Tibial nerve (tissue), 4 donors: Measurements from ENCODE around the gene SPACA4. TPM values are rescaled to one million over a fixed set of nuclear protein-coding genes. Genes with fewer than 3 reads are reported as not detected.

Source experiments
- DNase-seq, 2 donors: peaks; one replicate each; pipeline ENCODE4 v3.0.0-alpha.2; 2019; ENCODE audit warnings: low spot score in 2 of 2
- H3K27ac ChIP-seq, 4 donors: fragments of 200-600 bp; sonication (generic) in 3 of 4; one replicate each; pipeline ENCODE4 v1.5.1; 2017 to 2019; ENCODE audit warnings: mild to moderate bottlenecking in 1 of 4
- H3K27me3 ChIP-seq, 2 donors: fragments of 200-600 bp; sonication (generic) in 1 of 2; one replicate each; pipeline versions ENCODE4 v1.5.1 to v1.6.0; 2017 to 2019
- H3K36me3 ChIP-seq, 3 donors: fragments of 200-600 bp; sonication (generic); one replicate each; pipeline ENCODE4 v1.5.1; 2018 to 2019
- H3K4me1 ChIP-seq, 4 donors: fragments of 200-600 bp; sonication (generic) in 3 of 4; one replicate each; pipeline ENCODE4 v1.5.1; 2017 to 2019
- H3K4me3 ChIP-seq, 4 donors: fragments of 200-600 bp; sonication (generic) in 3 of 4; one replicate each; pipeline ENCODE4 v1.5.1; 2017 to 2019; ENCODE audit warnings: mild to moderate bottlenecking in 1 of 4, moderate library complexity in 1 of 4
- H3K9me3 ChIP-seq, 4 donors: fragments of 200-600 bp; sonication (generic) in 3 of 4; one replicate each; pipeline ENCODE4 v1.5.1; 2017 to 2019
- CTCF ChIP-seq, 5 experiments: fragments of 200-600 bp in 3 of 5; fragments of 450-650 bp in 2 of 5; sonication (generic) in 3 of 5; IDR thresholded peaks; one replicate each; pipeline ENCODE4 v1.5.1; 2016 to 2019; ENCODE audit warnings: antibody characterized with exemption in 5 of 5, mild to moderate bottlenecking in 3 of 5, moderate library complexity in 2 of 5
- EP300 ChIP-seq, 2 donors: sonication (generic); formaldehyde crosslinking; IDR thresholded peaks; one replicate each; pipeline ENCODE4 v1.6.1; 2017; ENCODE audit warnings: antibody characterized with exemption in 2 of 2, mild to moderate bottlenecking in 1 of 2
- POLR2A ChIP-seq, 2 donors: fragments of 450-650 bp; IDR thresholded peaks; one replicate each; pipeline ENCODE4 v1.6.1; 2017; ENCODE audit warnings: antibody characterized with exemption in 2 of 2, mild to moderate bottlenecking in 2 of 2, moderate library complexity in 2 of 2
- WGBS, 2 donors: methylation state at CpG; one replicate each; pipeline ENCODE4 v1.1.5; 2018; 5-methylcytosine and 5-hydroxymethylcytosine counted together
- total RNA-seq, 4 donors: library from RNA; depleted of rRNA; stranded (reverse); fragments of >200 nt; gene quantifications; one replicate each; pipeline ENCODE4 v1.1.0, GENCODE V29; 2016

SPACA4 gene
- total RNA-seq, 4 donors from 2014 or later = not detected

- H3K36me3 ChIP-seq = peaks cover 0 to 14% (median 0%) of the 10 kb centered on the region in 3 donors
- H3K9me3 ChIP-seq = no peaks in the 10 kb centered on the region
- H3K27me3 ChIP-seq = no peaks in the 10 kb centered on the region
- TF ChIP-seq CTCF (IDR thresholded peaks at IDR 0.05) = no peak
- TF ChIP-seq POLR2A (IDR thresholded peaks at IDR 0.05) = no peak
- TF ChIP-seq EP300 (IDR thresholded peaks at IDR 0.05) = no peak
- DNase-seq = no peak
- H3K27ac ChIP-seq = peak overlapping the region; percentile 94 to 99 (median 99)
- peaks cover 0 to 65% (median 40%) of the 10 kb centered on the region in 4 donors for H3K4me1 ChIP-seq
- WGBS, 2 donors = 4 to 5% methylated on average over 30 to 35 of the region's 35 CpGs
- H3K4me3 ChIP-seq = peak overlapping the region; percentile 32 to 85 (median 60)
These were observed 29.7 kb downstream of the SPACA4 start for GRCh38 chr19:48635966-48636858.

- no peak for DNase-seq
- TF ChIP-seq EP300 (IDR thresholded peaks at IDR 0.05) (no peak), CTCF (IDR thresholded peaks at IDR 0.05) (peak in 3 of 5 experiments; percentile 17 to 27 (median 19))
These were observed 30.4 kb downstream of the SPACA4 start, which contains the start of gene DBP for GRCh38 chr19:48636859-48637448. DBP (minus strand) TSS chr19:48637379; CDS start chr19:48636994, 385 bp downstream.

GRCh38 chr19:48637449-48637947, 31.0 kb downstream of the SPACA4 start:
- H3K9me3 ChIP-seq = no peaks in the 10 kb centered on the region
- WGBS, 2 donors = 0% methylated on average over 34 to 36 of the region's 38 CpGs
- peak; percentile 99 for DNase-seq
- peak overlapping the region; percentile 94 to 99 (median 99) for H3K27ac ChIP-seq
- peak; percentile 21 to 72 for TF ChIP-seq POLR2A (IDR thresholded peaks at IDR 0.05)
- peak; percentile 28 to 91 for TF ChIP-seq EP300 (IDR thresholded peaks at IDR 0.05)
- peak in 1 of 5 experiments; percentile 42 for TF ChIP-seq CTCF (IDR thresholded peaks at IDR 0.05)
- H3K4me1 ChIP-seq = peaks cover 0 to 55% (median 39%) of the 10 kb centered on the region in 4 donors
- peak overlapping the region; percentile 49 to 85 (median 64) for H3K4me3 ChIP-seq
- no peaks in the 10 kb centered on the region for H3K27me3 ChIP-seq
- peaks cover 0 to 2% (median 0%) of the 10 kb centered on the region in 3 donors for H3K36me3 ChIP-seq

More at GRCh38 chr19:48636859-48637448, 30.4 kb downstream of the SPACA4 start, which contains the start of gene DBP:
- Histone ChIP-seq H3K4me1 (peaks cover 0 to 59% (median 40%) of the 10 kb centered on the region in 4 donors), H3K4me3 (peak within 1 kb of the TSS; percentile 49 to 85 (median 64)), H3K9me3 (no peaks in the 10 kb centered on the region), H3K36me3 (peaks cover 0 to 7% (median 0%) of the 10 kb centered on the region in 3 donors), H3K27me3 (no peaks in the 10 kb centered on the region), H3K27ac (peak within 1 kb of the TSS; percentile 94 to 99 (median 99))
- 0 to 1% methylated on average over 17 to 30 of the region's 40 CpGs for WGBS, 2 donors

GRCh38 chr19:48637948-48638830, 31.6 kb downstream of the SPACA4 start:
- WGBS, 2 donors = 6 to 8% methylated on average over 28 to 29 of the region's 29 CpGs

More at GRCh38 chr19:48637948-48638830, 31.6 kb downstream of the SPACA4 start:
- Histone ChIP-seq H3K4me1 (peaks cover 0 to 48% (median 32%) of the 10 kb centered on the region in 4 donors), H3K27me3 (no peaks in the 10 kb centered on the region), H3K36me3 (no peaks in the 10 kb centered on the region), H3K9me3 (no peaks in the 10 kb centered on the region), H3K4me3 (peak overlapping the region; percentile 49 to 85 (median 64)), H3K27ac (peak overlapping the region; percentile 94 to 99 (median 99))
- TF ChIP-seq POLR2A (IDR thresholded peaks at IDR 0.05) = peak; percentile 12 to 37
- TF ChIP-seq EP300 (IDR thresholded peaks at IDR 0.05) = peak in 1 of 2 donors; percentile 31
- peak in 2 of 5 experiments; percentile 8 to 21 for TF ChIP-seq CTCF (IDR thresholded peaks at IDR 0.05)
- DNase-seq = peak in 1 of 2 donors; percentile 81
